ENCODE data around the gene EDDM3A.
"Not testable (repeated sequence)": the region's sequence is repeated elsewhere in the genome, so short reads cannot be mapped to it uniquely, and the experiment has no call there.

Gene EDDM3A

GRCh38 chr14:20732979-20733635, 12.6 kb upstream of the EDDM3A start:
- Histone ChIP-seq H3K79me2 (ENCODE audit: insufficient read depth, low read length) (no peaks in the 10 kb centered on the region), H3K4me2 (ENCODE audit: low read depth, low read length, poor library complexity, severe bottlenecking) (no peak overlapping the region), H3K27me3 (ENCODE audit: insufficient read depth, low read length, poor library complexity, severe bottlenecking) (no peaks in the 10 kb centered on the region), H3K9ac (ENCODE audit: low read depth, low read length, poor library complexity, severe bottlenecking) (no peak overlapping the region), H3K4me1 (ENCODE audit: insufficient read depth, low read length, poor library complexity, severe bottlenecking) (no peaks in the 10 kb centered on the region), H3K9me3 (ENCODE audit: insufficient read depth, low read depth, low read length) (no peaks in the 10 kb centered on the region), H4K20me1 (ENCODE audit: insufficient read depth, low read length, poor library complexity, severe bottlenecking) (no peaks in the 10 kb centered on the region), H3K9me2 (replicated peaks; ENCODE audit: low read depth, low read length) (no peaks in the 10 kb centered on the region), H2AFZ (ENCODE audit: low read length) (no peak overlapping the region), H3F3A (ENCODE audit: low read depth) (no peaks in the 10 kb centered on the region), H3K4me3 (ENCODE audit: low read length, poor library complexity, severe bottlenecking) (no peak overlapping the region), H3K36me3 (ENCODE audit: insufficient read depth, low read length) (no peaks in the 10 kb centered on the region)
- TF ChIP-seq, protein P1, sequence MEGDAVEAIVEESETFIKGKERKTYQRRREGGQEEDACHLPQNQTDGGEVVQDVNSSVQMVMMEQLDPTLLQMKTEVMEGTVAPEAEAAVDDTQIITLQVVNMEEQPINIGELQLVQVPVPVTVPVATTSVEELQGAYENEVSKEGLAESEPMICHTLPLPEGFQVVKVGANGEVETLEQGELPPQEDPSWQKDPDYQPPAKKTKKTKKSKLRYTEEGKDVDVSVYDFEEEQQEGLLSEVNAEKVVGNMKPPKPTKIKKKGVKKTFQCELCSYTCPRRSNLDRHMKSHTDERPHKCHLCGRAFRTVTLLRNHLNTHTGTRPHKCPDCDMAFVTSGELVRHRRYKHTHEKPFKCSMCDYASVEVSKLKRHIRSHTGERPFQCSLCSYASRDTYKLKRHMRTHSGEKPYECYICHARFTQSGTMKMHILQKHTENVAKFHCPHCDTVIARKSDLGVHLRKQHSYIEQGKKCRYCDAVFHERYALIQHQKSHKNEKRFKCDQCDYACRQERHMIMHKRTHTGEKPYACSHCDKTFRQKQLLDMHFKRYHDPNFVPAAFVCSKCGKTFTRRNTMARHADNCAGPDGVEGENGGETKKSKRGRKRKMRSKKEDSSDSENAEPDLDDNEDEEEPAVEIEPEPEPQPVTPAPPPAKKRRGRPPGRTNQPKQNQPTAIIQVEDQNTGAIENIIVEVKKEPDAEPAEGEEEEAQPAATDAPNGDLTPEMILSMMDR (conservative IDR thresholded peaks at IDR 0.05; ENCODE audit: low read length), result no peak
- no peak for TF ChIP-seq EZH2phosphoT487 (IDR thresholded peaks at IDR 0.05; ENCODE audit: borderline replicate concordance)

GRCh38 chr14:20733684-20734429, 11.8 kb upstream of the EDDM3A start:
- Histone ChIP-seq H3K79me2 (ENCODE audit: insufficient read depth, low read length) (no peaks in the 10 kb centered on the region), H3K36me3 (ENCODE audit: insufficient read depth, low read length) (no peaks in the 10 kb centered on the region), H3F3A (ENCODE audit: low read depth) (no peaks in the 10 kb centered on the region), H3K27me3 (ENCODE audit: insufficient read depth, low read length, poor library complexity, severe bottlenecking) (no peaks in the 10 kb centered on the region), H3K4me1 (ENCODE audit: insufficient read depth, low read length, poor library complexity, severe bottlenecking) (no peaks in the 10 kb centered on the region), H2AFZ (ENCODE audit: low read length) (no peak overlapping the region), H3K4me3 (ENCODE audit: low read length, poor library complexity, severe bottlenecking) (no peak overlapping the region), H3K9ac (ENCODE audit: low read depth, low read length, poor library complexity, severe bottlenecking) (no peak overlapping the region), H4K20me1 (ENCODE audit: insufficient read depth, low read length, poor library complexity, severe bottlenecking) (no peaks in the 10 kb centered on the region), H3K4me2 (ENCODE audit: low read depth, low read length, poor library complexity, severe bottlenecking) (no peak overlapping the region), H3K9me2 (replicated peaks; ENCODE audit: low read depth, low read length) (no peaks in the 10 kb centered on the region), H3K9me3 (ENCODE audit: insufficient read depth, low read depth, low read length) (no peaks in the 10 kb centered on the region)
- TF ChIP-seq, protein P1 (conservative IDR thresholded peaks at IDR 0.05; ENCODE audit: low read length), result no peak
- no peak for TF ChIP-seq EZH2phosphoT487 (IDR thresholded peaks at IDR 0.05; ENCODE audit: borderline replicate concordance)

DNA sequence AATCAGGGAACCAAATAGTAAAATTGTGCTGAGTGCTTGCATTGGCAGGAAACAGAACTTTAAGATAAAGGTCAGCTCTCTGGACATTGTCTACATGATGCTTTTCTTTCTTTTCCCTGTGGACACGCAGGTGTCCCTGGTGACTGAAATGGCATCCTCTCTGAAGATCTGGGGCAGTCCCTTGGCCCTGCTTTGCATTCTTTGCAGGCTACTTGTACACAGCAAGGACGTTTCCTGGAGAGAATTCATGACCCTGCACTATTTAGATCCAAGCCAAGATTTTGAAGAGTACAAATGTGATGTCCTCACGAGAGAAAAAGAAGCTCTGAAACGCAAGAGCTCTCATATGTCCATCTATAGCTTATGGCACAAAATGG, 11.3 kb upstream of the EDDM3A start:
- no peaks in the 10 kb centered on the region for H3K4me1 ChIP-seq (ENCODE audit: insufficient read depth, low read length, poor library complexity, severe bottlenecking)
- no peaks in the 10 kb centered on the region for H4K20me1 ChIP-seq (ENCODE audit: insufficient read depth, low read length, poor library complexity, severe bottlenecking)
- H3K4me3 ChIP-seq (ENCODE audit: low read length, poor library complexity, severe bottlenecking), result no peak overlapping the region
- no peaks in the 10 kb centered on the region for H3K9me2 ChIP-seq (replicated peaks; ENCODE audit: low read depth, low read length)
- no peaks in the 10 kb centered on the region for H3K9me3 ChIP-seq (ENCODE audit: insufficient read depth, low read depth, low read length)
- no peak for TF ChIP-seq EZH2phosphoT487 (IDR thresholded peaks at IDR 0.05; ENCODE audit: borderline replicate concordance)
- TF ChIP-seq, protein P1 (conservative IDR thresholded peaks at IDR 0.05; ENCODE audit: low read length), result no peak
- no peaks in the 10 kb centered on the region for H3F3A ChIP-seq (ENCODE audit: low read depth)
- no peaks in the 10 kb centered on the region for H3K36me3 ChIP-seq (ENCODE audit: insufficient read depth, low read length)
- no peak overlapping the region for H3K9ac ChIP-seq (ENCODE audit: low read depth, low read length, poor library complexity, severe bottlenecking)
- no peaks in the 10 kb centered on the region for H3K79me2 ChIP-seq (ENCODE audit: insufficient read depth, low read length)
- H3K27me3 ChIP-seq (ENCODE audit: insufficient read depth, low read length, poor library complexity, severe bottlenecking), result no peaks in the 10 kb centered on the region
- H2AFZ ChIP-seq (ENCODE audit: low read length), result no peak overlapping the region
- no peak overlapping the region for H3K4me2 ChIP-seq (ENCODE audit: low read depth, low read length, poor library complexity, severe bottlenecking)

GRCh38 chr14:20738292-20738691, 7.4 kb upstream of the EDDM3A start:
- H3K27me3 ChIP-seq (ENCODE audit: insufficient read depth, low read length, poor library complexity, severe bottlenecking); H3F3A ChIP-seq (ENCODE audit: low read depth): not testable (repeated sequence)

More at GRCh38 chr14:20738292-20738691, 7.4 kb upstream of the EDDM3A start:
- not testable (repeated sequence) for H3K4me3 ChIP-seq (ENCODE audit: low read length, poor library complexity, severe bottlenecking); H2AFZ ChIP-seq (ENCODE audit: low read length); H3K4me1 ChIP-seq (ENCODE audit: insufficient read depth, low read length, poor library complexity, severe bottlenecking); H3K36me3 ChIP-seq (ENCODE audit: insufficient read depth, low read length); H3K9me3 ChIP-seq (ENCODE audit: insufficient read depth, low read depth, low read length); H3K9ac ChIP-seq (ENCODE audit: low read depth, low read length, poor library complexity, severe bottlenecking); H3K4me2 ChIP-seq (ENCODE audit: low read depth, low read length, poor library complexity, severe bottlenecking); H3K79me2 ChIP-seq (ENCODE audit: insufficient read depth, low read length); H4K20me1 ChIP-seq (ENCODE audit: insufficient read depth, low read length, poor library complexity, severe bottlenecking); H3K9me2 ChIP-seq (replicated peaks; ENCODE audit: low read depth, low read length)

Data from Loucy (cell line).